Stimulated activated CD4-positive, alpha-beta T cell treated with anti-CD3 and anti-CD28 coated beads, TNF-alpha, amount 100 ng/mL, for 4 hours (primary cell): ENCODE results near the gene DUOXA2.
"Not testable (repeated sequence)": the region's sequence is repeated elsewhere in the genome, so short reads cannot be mapped to it uniquely, and the experiment has no call there.

Experiments used
- DNase-seq, 3 experiments: peaks; one replicate each; pipeline ENCODE4 v3.0.0-alpha.2; 2020; ENCODE audit warnings: low read depth in 3 of 3

The DUOXA2 gene

DNA sequence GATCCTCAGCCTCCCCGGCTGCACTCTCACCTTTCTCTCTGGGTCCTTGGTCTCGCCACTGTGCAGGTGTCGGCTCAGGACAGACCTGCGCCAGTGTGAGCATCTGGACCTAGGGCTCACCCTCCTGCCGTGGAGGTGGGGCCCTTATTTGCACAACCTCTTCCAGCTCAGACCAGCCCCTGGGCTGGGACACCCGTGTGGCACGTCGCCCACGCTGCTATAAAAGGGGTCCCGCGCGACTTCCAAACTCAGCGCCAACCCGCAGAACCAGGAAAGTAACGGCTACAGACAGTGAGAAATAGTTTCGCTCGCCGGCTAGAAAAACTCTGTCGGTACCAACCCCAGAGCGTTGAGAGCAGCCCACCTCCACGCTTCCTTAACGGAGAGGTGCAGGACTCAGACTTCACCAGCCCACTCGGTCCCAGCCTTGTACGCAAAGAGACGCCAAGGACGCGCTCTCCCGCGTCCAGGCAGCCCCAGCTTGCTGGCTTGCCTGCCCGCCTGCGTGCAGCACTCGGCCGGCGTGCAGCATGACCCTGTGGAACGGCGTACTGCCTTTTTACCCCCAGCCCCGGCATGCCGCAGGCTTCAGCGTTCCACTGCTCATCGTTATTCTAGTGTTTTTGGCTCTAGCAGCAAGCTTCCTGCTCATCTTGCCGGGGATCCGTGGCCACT lies at the start of gene DUOXA2, which contains the start of gene DUOX2:
DUOXA2 (plus strand) TSS at position 251 of the 675 bp plus-strand sequence; CDS start at position 531, 280 bp downstream.
DUOX2 (minus strand) TSS at position 97 of the 675 bp plus-strand sequence. CDS start 761 bp downstream, outside the sequence.
- DNase-seq: no peak

DNA sequence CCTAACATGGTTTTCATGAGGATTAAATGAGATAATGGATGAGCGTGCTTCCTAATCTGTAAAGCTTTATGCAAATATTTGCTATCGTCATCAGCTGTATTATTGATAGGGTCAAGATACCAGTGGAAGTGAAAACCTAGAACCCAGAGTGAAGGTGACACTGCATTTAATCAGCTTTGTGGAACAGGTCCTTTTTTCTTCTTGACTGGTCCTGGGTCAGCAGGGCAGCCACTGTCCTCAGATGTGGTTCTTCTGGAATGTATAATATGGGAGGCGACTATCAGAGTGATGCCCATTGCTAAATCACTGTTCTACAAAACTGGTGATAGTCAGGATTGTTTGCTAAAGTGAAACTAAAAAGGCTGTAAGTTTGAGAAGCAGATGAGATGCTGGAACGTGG lies 49.7 kb upstream of the DUOXA2 start:
- DNase-seq: no peak

DNA sequence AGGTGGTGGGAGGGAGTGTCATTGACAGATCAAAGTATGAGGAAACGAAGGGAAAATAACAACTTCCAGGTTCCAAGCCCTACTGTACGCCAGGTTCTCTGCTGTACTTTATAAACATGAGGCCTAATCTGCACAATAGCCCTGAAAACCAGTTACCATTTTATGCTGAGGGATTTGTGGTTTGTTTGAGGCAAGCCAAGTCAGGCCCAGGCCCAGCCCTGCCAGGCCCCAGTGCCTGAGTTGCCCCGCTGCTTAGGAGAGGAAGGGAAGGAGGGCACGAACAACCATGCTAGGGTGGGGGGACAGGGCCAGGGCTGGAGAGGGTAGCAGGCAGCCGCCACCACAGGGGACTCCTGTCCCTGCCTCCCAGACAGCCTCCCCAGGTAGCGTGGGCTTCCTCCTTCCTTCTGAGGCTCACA lies 44.2 kb upstream of the DUOXA2 start:
- not testable (repeated sequence) for DNase-seq

DNA sequence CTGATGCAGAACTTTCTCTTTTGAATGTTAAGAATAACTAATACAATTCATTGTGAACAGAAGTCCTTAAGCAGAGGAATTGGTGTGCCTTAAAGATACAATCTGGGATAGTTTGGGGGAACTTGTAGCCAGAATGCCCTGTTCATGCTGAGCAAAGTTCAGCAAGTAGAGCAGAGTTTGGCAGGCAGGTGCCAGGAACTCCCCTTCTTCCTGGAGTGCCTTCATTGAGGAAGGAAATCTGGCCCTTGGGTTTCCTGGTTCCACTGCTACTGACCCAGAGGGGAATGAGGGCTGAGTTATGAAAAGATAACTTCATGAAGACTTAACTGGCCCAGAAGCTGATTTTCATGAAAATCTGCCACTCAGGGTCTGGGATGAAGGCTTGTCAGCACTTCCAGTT lies 40.5 kb upstream of the DUOXA2 start:
- not testable (repeated sequence) for DNase-seq

DNA sequence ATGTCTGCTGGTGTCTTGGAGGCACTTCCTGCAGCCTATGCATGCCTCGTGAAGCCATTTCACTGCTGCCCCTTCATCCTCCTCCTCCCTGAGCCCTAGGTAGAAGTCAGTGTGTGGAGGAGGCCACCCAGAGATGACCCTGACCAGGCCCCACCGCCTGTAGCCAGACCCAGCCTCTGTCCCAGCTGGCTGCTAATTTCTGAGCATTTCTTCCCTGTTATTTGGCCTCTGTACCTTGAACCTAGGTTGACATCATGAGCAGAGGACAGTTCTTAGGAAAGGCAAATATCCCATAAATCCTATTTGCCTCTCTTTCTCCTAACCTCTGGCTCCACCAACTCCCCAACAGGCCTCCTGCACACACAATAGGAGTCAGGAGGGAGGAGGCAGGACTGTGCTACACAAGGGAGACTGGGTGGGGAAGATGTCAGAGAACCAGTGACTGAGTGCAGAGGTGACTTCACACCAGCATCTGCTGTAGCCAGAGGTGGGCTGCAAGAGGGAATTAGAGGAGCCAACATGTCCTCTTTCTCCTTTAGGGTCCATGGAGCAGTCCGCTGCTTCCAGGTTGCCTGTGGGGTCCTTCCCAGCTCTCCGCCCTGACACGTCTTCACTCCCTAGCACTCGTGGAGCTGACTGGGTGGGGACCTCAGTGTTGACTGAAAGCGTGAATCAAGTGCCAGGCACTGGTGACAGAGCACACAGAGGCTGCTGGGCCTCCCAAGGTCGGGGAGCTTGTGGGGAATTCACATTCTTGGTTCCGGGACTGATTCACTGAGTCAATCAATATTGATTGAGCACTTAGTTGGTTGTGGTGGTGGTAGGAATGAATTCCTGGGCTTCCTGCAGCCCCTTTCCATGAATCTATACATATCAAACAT lies 38.4 kb upstream of the DUOXA2 start:
- not testable (repeated sequence) for DNase-seq

DNA sequence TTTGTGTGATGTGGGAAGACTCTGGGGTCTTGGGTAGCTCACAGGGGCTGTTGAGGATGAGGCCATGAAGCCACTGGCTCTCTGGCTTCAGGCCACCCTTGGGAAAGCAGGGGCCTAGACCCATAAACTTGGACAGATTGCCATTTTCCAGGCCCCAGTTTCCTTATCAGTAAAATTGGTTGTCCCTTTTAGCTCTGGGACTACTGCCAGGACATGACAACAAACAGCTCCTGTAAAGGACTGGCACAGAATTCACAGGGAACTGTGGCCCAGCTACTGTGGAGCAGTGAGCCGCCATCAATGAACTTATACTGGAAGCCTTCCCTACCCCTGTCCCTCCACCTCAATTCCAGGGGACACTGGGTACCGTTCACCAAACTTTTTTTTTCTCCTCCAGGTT lies 36.7 kb upstream of the DUOXA2 start:
- not testable (repeated sequence) for DNase-seq

DNA sequence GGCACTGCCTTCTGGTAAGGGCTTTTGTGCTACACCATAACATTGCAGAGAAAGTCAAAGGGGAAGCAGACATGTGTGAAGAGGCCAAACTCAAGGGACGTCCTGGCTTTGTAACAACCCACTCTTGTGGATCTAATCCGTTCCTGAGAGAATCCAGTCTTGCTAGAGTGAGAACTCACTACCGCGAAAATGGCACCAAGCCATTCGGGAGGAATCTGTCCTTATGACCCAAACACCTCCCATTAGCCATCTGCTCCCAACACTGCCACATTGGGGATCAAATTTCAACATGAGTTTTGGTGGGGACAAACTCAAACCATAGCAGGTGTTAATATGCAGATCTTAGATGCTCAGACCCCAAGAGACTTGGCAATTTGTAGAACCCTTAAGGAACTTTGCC lies 34.9 kb upstream of the DUOXA2 start:
- not testable (repeated sequence) for DNase-seq

DNA sequence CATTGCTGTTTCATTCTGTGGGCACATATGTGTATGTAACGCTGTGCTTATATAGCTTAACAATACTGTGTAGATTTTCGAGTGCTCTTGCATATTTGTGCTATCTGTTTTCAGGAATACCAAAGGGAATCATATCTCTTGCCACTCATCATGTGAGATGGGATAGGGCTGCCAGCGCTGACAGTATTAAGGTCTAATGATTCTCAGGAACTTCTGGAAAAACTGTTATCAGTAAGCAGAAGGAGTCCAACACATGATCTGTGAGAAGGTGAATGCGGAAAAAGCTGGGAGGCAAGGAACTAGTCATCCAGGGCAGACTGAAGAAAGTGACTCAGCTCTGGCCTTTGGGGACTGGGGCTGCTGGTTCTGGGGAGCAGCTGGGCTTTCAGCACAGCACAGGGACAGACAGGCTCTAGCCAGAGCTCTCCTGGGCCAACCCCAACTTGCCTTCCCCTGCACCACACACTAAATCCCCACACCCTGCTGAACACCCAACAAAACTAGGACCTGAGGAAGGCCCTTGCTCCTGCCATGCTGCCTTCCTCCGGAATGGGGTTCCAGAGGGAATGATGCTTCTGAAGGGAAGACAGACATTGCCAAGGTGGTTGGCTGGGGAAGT lies 34.4 kb upstream of the DUOXA2 start:
- DNase-seq: not testable (repeated sequence)

DNA sequence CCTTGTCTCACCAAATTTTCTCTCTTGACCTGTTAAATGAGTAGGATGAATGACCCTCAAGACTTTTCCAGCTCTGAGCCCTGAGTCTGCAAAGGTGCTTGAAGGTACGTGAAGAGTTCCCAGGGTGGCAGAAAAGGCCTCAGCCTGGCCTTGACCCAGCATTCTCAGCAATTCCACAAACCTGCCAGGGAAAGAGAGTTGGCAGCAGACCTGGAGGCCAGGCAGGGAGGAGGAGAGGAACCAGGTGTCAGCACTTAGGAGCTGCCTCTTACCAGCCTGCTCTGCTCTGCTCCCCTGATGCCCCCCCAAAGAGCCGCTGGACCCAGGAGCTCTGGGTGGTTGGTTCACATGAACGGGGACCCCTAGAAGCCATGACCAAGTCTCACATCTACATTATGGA lies 33.5 kb upstream of the DUOXA2 start:
- not testable (repeated sequence) for DNase-seq

DNA sequence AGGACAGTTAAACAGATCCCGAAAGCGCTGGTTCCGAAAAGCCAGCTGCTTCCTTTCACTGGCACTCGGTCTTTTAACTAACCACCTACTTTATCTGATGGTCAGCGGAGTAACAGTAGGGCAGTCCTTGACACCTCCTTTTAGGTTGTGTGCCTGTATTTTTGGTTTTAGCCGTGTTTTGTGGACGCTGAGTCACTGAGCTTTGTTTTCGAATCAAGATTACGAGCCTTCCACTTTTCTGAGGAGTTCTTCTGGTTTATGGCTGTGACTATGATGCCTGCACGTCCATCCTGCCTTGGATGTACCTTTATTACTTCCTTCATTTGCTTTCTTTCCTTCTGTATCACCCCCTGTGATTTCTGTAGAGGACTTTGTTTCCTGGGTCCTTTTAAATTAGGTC lies 31.7 kb upstream of the DUOXA2 start:
- DNase-seq: not testable (repeated sequence)

DNA sequence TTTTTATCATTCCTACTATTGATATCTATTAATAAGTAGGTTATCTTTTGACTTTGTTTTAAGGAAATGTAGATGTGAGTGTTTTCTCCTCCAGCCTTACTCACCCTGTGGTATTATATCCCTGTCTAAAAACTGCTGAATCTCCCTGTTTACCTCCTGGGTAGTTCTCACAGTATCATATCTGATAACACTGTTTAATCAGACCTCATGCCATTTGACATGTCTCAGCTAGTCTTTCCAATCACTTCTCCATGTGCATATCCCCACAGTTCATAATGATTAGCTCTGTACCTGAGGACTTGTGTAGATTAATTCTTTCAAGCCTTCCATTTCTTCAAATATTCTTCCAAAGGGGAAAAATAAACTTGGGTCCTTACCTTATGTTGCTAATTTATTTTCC lies 30.9 kb upstream of the DUOXA2 start:
- no peak for DNase-seq

DNA sequence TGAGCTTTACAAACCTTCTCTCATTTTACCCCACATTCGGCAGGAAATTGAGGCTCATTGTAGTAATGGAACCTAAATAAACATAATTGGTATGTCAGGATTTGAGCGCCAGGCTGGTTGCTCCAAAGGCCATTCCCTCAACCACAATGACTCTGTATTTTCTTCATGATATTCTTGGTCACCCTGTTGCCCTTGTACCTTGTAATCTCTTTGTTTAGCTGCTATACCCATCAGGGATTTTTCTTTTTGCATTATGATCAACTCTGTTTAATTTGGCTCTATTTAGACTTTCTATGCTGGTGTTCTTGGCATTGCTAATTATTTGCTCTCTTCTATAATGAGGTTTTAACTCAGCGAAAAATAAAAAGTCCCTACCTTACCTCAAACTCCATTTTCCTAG lies 30.0 kb upstream of the DUOXA2 start:
- no peak for DNase-seq

DNA sequence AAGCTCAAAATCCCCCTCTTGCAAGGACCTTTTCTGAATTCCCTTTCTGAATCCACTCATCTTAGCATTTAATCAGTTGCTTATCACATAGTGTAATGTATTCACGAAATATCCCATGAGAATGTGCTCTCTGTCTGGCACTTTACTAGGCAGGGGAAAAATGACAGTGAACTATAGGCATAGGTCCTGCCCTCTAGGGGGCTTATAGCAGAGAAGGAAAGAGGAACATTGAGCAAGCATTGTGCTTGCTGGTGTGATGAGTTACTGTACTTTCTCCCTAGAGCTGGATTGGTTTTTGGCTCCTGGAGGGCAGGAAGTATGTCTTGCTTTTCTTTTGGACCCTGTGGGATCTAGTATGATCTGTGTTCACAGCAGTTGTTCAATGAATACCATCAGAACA lies 26.6 kb upstream of the DUOXA2 start:
- no peak for DNase-seq

DNA sequence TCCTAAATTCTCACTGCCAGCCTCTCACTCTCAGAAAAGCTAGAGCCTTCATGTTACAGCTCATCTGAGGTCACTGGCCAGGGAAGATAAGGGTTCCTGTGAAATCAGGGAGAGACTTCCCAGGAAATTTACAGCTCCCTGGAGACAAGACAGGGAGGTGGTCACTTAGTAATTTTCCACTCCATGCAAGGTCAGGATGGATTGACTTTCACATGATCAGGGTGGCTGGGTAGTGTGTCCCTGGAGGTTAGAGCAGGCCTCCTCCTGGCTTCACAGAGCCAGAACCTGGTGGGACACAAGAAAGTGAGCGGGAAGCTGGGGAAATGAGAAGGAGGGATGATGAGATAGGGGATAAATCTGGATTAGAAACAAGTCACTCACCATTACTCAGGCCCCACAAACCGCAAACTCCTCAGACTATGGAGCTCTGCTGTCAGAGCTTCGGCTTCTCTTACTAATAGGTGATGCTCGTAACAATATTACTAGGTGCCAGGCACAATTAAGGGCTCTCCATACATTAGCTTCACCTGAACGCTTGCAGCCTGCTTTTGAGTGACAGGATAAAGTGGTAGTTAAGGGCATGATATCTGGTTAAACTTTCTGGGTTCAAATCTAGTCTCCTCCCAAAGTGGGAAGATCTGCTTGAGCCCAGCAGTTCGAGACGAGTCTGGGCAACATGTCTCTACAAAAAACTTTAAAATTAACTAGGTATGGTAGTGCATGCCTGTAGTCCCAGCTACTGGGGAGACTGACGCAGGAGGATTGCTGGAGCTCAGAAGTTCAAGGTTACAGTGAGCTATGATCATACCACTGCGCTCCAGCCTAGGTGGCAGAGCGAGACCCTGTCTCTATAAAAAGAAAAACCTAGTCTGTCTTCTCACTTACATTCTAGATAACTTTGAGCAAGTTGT lies 25.1 kb upstream of the DUOXA2 start:
- no peak for DNase-seq

DNA sequence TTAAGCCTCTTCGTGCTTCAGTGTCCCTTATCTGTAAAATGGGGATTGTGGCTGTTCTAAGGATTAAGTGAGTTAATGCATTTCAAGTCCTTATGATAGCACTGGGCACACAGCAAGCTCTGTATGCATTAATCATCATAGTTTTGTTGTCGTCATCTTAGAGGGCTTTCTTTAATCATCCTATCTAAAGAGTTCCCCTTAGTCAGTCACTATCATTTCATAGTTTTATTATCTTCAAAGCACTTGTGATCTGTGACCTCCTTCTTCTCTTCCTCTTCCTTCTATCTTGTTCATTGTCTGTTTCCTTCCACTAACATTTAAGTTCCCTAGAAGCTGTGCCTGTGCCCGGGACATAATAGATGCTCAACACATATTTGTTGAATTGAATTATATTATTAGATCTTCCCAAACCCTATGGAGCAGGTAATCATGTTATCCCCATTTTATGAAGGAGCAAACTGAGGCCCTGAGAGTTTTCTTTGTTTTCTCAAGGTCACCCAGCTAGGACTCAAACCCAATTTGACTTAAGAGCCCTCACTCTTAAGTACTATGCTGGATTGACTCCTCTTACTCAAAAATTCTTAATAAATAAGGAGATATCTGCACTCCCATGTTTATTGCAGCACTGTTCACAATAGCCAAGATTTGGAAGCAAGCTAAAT lies 24.3 kb upstream of the DUOXA2 start:
- DNase-seq: no peak

DNA sequence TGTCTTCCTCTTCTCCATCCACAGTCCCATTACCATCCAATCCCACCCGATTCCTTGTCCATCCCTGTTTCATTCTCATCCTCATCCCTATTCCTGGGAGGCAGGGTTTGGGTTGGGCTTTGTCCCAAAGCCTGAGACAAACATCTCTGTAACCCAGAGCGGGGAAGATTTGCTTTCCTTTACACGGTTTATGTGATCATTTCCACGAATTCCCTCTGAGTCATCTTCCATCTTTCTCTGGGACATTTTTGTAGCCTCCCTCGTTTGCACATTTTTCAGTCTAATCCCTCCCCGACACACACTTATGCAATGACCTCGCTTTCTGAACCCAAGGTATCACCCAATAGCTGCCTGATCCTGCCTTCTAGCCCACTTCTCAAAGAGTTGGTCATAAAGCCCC lies 23.0 kb upstream of the DUOXA2 start:
- no peak for DNase-seq

DNA sequence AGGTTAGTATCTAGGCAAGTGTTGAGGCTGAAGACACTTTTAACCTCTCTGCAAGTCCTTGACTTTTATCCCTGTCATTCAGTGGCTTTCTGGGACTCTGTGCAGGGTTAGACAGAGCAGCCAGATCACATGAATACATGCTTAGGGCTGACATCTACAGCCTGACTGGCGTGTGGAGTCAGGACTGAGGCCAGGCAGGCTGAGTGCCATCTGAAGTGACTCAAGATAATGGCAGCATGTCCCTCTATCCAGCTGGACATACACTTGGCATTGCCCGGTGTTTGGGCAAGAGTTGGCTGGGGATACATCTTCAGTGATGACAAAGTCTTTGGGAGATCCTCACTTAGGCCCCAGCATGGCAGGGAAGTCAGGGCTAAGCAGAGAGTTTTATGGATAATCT lies 22.6 kb upstream of the DUOXA2 start:
- no peak for DNase-seq

DNA sequence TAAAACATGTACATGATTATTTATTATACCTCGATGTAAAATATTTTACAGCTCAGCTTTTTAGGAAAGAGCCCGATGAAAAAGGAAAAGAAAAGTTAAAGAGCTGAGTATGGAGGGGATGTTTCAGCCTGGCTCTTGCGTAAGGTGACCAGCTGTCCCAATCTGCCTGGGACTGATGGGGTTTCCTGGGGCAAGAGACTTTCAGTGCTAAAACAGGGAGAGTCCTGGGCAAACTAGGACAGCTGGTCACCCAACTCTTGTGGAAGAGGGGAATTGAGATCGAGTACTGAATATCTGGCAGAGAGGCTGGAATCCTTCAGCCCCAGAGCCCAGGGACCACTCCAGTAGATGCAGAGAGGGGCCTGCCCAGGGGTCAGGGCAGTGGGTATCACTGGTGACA lies 21.1 kb upstream of the DUOXA2 start:
- DNase-seq: no peak

DNA sequence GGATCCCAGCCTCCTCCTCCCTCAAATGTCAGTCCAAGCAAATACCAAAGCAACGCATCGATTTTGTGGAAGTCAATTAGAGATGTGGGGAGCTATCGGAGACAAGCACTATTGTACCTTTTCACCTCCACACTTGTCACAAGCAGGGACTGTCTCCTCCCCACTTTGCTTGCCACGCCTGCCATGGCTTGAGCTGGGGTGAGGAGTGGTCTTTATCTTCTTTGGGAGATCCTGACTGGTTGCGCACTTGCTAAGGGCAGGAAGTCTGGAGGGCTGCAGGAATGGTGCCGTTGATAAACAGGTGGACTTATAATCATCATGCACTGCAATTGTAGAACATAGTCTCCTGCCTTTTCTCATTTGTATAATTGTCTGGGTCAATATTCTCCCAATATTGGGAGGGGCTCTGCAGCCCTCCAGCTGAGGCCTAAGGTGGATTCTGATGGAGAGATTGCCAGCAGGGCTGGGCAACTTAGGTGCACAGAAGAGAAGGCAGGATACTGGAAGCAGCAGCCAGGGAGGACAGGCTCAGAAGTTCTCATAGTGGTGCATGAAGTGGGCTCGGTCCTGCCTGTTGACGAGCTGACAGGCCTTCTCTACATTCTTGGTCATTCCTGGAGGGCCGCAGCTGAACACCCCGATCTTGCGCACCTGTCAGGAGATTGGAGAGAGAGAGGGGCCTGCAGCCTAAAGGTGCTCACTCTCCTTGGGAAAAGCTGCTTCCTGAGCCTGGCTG lies 20.3 kb upstream of the DUOXA2 start:
- DNase-seq: no peak

DNA sequence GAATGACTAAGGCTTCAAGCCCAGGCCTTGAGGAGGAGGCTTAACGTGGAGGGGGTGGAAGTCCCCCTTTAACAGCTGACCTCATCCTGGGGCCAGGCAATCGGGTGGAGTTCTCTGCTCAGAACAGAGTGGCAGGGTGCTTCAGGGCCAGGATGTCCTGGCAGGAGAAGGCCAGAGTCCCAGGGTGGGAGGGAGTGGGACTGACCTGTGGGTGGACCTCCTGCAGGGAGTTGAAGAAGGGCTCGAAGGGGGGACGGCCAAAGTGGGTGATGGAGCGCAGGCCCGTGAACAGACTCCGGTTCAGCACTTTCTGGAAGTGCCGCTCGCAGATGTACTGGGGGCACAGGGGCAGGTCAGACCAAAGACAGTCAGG lies 19.8 kb upstream of the DUOXA2 start:
- no peak for DNase-seq
